Measurements from ENCODE around the gene UBE2E2. TPM values are rescaled to one million over a fixed set of nuclear protein-coding genes. Genes with fewer than 3 reads are reported as not detected.
A peak's percentile ranks its signal among the peaks of the same experiment; 100 is the strongest.

The UBE2E2 gene
- total and polyA plus RNA-seq, 2 donors (not counting 1 experiment from before 2014, with no cell fraction given), result 16.0 to 45.0 TPM

GRCh38 chr3:23359116-23359515 is 156.0 kb downstream of the UBE2E2 start:
- no peaks in the 10 kb centered on the region for H3K27me3 ChIP-seq (replicated peaks in 1 of 4; ENCODE audit: control extremely low read depth in 1 of 4, control insufficient read depth in 3 of 4, insufficient read depth in 4 of 4, low read length in 3 of 4)
- H3K4me1 ChIP-seq (ENCODE audit: control insufficient read depth in 2 of 2, insufficient read depth in 2 of 2, low read length in 2 of 2), result no peaks in the 10 kb centered on the region
- DNase-seq (no peak), ATAC-seq (ENCODE audit: low read depth) (no peak)
- H3K27ac ChIP-seq (ENCODE audit: low read length in 2 of 2), result no peak overlapping the region
- Mint-ChIP-seq H3K27me3 (no peaks in the 10 kb centered on the region), H3K4me1 (peaks cover 11% of the 10 kb centered on the region), H3K27ac (no peak overlapping the region), H3K4me3 (no peak overlapping the region), H3K9me3 (ENCODE audit: insufficient read depth) (peaks cover 8% of the 10 kb centered on the region)
- H4K20me1 ChIP-seq (ENCODE audit: control insufficient read depth, insufficient read depth, low read length, poor library complexity, severe bottlenecking), result no peaks in the 10 kb centered on the region
- intact Hi-C loops (cut with micrococcal nuclease), result no loop called here
- peaks cover 0 to 7% (median 6%) of the 10 kb centered on the region in 3 donors for H3K9me3 ChIP-seq (ENCODE audit: control extremely low read depth in 1 of 3, control insufficient read depth in 2 of 3, insufficient read depth in 1 of 3, low read length in 2 of 3)
- POLR2A ChIA-PET, result no interaction called here
- no peak for TF ChIP-seq CTCF (IDR thresholded peaks at IDR 0.05)
- no peak overlapping the region for H3K4me3 ChIP-seq (ENCODE audit: control extremely low read depth in 1 of 5, extremely low read depth in 1 of 5, insufficient read depth in 1 of 5, low read depth in 2 of 5, low read length in 4 of 5)
- CTCF ChIA-PET, result no interaction called here
- H3K79me2 ChIP-seq (ENCODE audit: control insufficient read depth, insufficient read depth, low read length), result peaks cover 22% of the 10 kb centered on the region
- no peak overlapping the region for H2AFZ ChIP-seq (ENCODE audit: insufficient read depth, low read depth, low read length, poor library complexity, severe bottlenecking)
- H3K4me2 ChIP-seq (replicated peaks; ENCODE audit: low read depth, low read length, poor library complexity, severe bottlenecking), result no peak overlapping the region
- no peak overlapping the region for H3K9ac ChIP-seq (ENCODE audit: low read length)
- no peaks in the 10 kb centered on the region for H3K36me3 ChIP-seq (replicated peaks in 1 of 2; ENCODE audit: control extremely low read depth in 1 of 2, control insufficient read depth in 1 of 2, extremely low read depth in 1 of 2, insufficient read depth in 2 of 2, low read length in 1 of 2)

- Histone ChIP-seq H3K9me3 (ENCODE audit: control extremely low read depth in 1 of 3, control insufficient read depth in 2 of 3, insufficient read depth in 1 of 3, low read length in 2 of 3) (peaks cover 2 to 11% (median 7%) of the 10 kb centered on the region in 3 donors), H3K27me3 (replicated peaks in 1 of 4; ENCODE audit: control extremely low read depth in 1 of 4, control insufficient read depth in 3 of 4, insufficient read depth in 4 of 4, low read length in 3 of 4) (no peaks in the 10 kb centered on the region), H3K79me2 (ENCODE audit: control insufficient read depth, insufficient read depth, low read length) (peaks cover 40% of the 10 kb centered on the region), H3K4me3 (ENCODE audit: control extremely low read depth in 1 of 5, extremely low read depth in 1 of 5, insufficient read depth in 1 of 5, low read depth in 2 of 5, low read length in 4 of 5) (no peak overlapping the region), H3K27ac (ENCODE audit: low read length in 2 of 2) (no peak overlapping the region), H4K20me1 (ENCODE audit: control insufficient read depth, insufficient read depth, low read length, poor library complexity, severe bottlenecking) (no peaks in the 10 kb centered on the region), H3K9ac (ENCODE audit: low read length) (no peak overlapping the region), H3K4me1 (ENCODE audit: control insufficient read depth in 2 of 2, insufficient read depth in 2 of 2, low read length in 2 of 2) (peaks cover 4 to 19% of the 10 kb centered on the region in 2 donors), H3K36me3 (replicated peaks in 1 of 2; ENCODE audit: control extremely low read depth in 1 of 2, control insufficient read depth in 1 of 2, extremely low read depth in 1 of 2, insufficient read depth in 2 of 2, low read length in 1 of 2) (no peaks in the 10 kb centered on the region), H2AFZ (ENCODE audit: insufficient read depth, low read depth, low read length, poor library complexity, severe bottlenecking) (no peak overlapping the region), H3K4me2 (replicated peaks; ENCODE audit: low read depth, low read length, poor library complexity, severe bottlenecking) (peak overlapping the region; percentile 20)
- no peak for ATAC-seq (ENCODE audit: low read depth)
- peaks cover 40% of the 10 kb centered on the region for H3K4me1 Mint-ChIP-seq
- intact Hi-C loops (cut with micrococcal nuclease), result no loop called here
- H3K27me3 Mint-ChIP-seq, result no peaks in the 10 kb centered on the region
- ChIA-PET POLR2A (no interaction called here), CTCF (no interaction called here)
- no CpG with 5 or more reads among the region's 2 CpGs for WGBS (ENCODE audit: insufficient coverage)
- TF ChIP-seq CTCF (IDR thresholded peaks at IDR 0.05) (no peak), EZH2 (IDR thresholded peaks at IDR 0.05; ENCODE audit: borderline replicate concordance, insufficient read depth, low read depth, low read length, poor library complexity, severe bottlenecking) (no peak)
- peak overlapping the region; percentile 1 for H3K4me3 Mint-ChIP-seq
- no peak overlapping the region for H3K27ac Mint-ChIP-seq
- no peak for DNase-seq
- peaks cover 10% of the 10 kb centered on the region for H3K9me3 Mint-ChIP-seq (ENCODE audit: insufficient read depth)
These were observed 161.9 kb downstream of the UBE2E2 start for GRCh38 chr3:23365066-23365465.

Data from B cell (primary cell).